Stimulated activated CD4-positive, alpha-beta T cell treated with anti-CD3 and anti-CD28 coated beads, Interleukin-4, amount 100 ng/mL, for 48 hours (primary cell): ENCODE measurements around the gene CAMSAP1.
A peak's percentile ranks its signal among the peaks of the same experiment; 100 is the strongest.

ENCODE experiments used
- DNase-seq, 2 donors: peaks; one replicate each; pipeline ENCODE4 v3.0.0-alpha.2; 2020; ENCODE audit warnings: low read depth in 2 of 2

Gene CAMSAP1

GRCh38 chr9:135939351-135940265, 32.3 kb upstream of the CAMSAP1 start:
- DNase-seq = peak; percentile 40 to 44

- DNase-seq = no peak
Observed at GRCh38 chr9:135937521-135938489, 30.5 kb upstream of the CAMSAP1 start.

- DNase-seq = no peak
Observed at GRCh38 chr9:135933114-135933513, 25.8 kb upstream of the CAMSAP1 start.

- no peak for DNase-seq
Observed at GRCh38 chr9:135932656-135933055, 25.3 kb upstream of the CAMSAP1 start.

GRCh38 chr9:135931349-135931820, 24.0 kb upstream of the CAMSAP1 start:
- DNase-seq = no peak

- no peak for DNase-seq
Observed at GRCh38 chr9:135930446-135931345, 23.4 kb upstream of the CAMSAP1 start.

GRCh38 chr9:135929656-135930445, 22.5 kb upstream of the CAMSAP1 start:
- DNase-seq = no peak

GRCh38 chr9:135928731-135929655, 21.6 kb upstream of the CAMSAP1 start:
- no peak for DNase-seq

- no peak for DNase-seq
Observed at GRCh38 chr9:135928074-135928730, 20.9 kb upstream of the CAMSAP1 start.

- DNase-seq = no peak
Observed at GRCh38 chr9:135927195-135928013, 20.1 kb upstream of the CAMSAP1 start.

- peak; percentile 77 to 82 for DNase-seq
Observed at GRCh38 chr9:135926402-135927194, 19.3 kb upstream of the CAMSAP1 start.

- DNase-seq = peak; percentile 73 to 81
Observed at GRCh38 chr9:135925496-135926133, 18.3 kb upstream of the CAMSAP1 start.

- DNase-seq = no peak
Observed at GRCh38 chr9:135924628-135925338, 17.4 kb upstream of the CAMSAP1 start.

- no peak for DNase-seq
Observed at GRCh38 chr9:135923508-135923907, 16.2 kb upstream of the CAMSAP1 start.

- DNase-seq = no peak
Observed at GRCh38 chr9:135921749-135922310, 14.5 kb upstream of the CAMSAP1 start.
